ENCODE measurements around the gene NKX2-4. TPM values are rescaled to one million over a fixed set of nuclear protein-coding genes. Genes with fewer than 3 reads are reported as not detected.
"Not testable (repeated sequence)": the region's sequence is repeated elsewhere in the genome, so short reads cannot be mapped to it uniquely, and the experiment has no call there.

NKX2-4 gene
- polyA plus RNA-seq, 1 donor, result not detected

- DNase-seq, result no peak
- Histone ChIP-seq H3K27ac (ENCODE audit: low read length) (no peak overlapping the region), H3K36me3 (ENCODE audit: control insufficient read depth, insufficient read depth, low read length) (peaks cover 48% of the 10 kb centered on the region), H3K4me1 (ENCODE audit: control insufficient read depth, insufficient read depth, low read length) (no peaks in the 10 kb centered on the region), H3K9me3 (ENCODE audit: control insufficient read depth, low read depth, low read length) (no peaks in the 10 kb centered on the region), H3K4me3 (ENCODE audit: low read length) (no peak overlapping the region), H3K27me3 (ENCODE audit: control insufficient read depth, insufficient read depth, low read length) (no peaks in the 10 kb centered on the region)
- WGBS (ENCODE audit: insufficient coverage, low lambda C conversion rate), result no CpG with 5 or more reads among the region's 5 CpGs
Measured at GRCh38 chr20:21384308-21384892, 12.9 kb downstream of the NKX2-4 start.

DNA sequence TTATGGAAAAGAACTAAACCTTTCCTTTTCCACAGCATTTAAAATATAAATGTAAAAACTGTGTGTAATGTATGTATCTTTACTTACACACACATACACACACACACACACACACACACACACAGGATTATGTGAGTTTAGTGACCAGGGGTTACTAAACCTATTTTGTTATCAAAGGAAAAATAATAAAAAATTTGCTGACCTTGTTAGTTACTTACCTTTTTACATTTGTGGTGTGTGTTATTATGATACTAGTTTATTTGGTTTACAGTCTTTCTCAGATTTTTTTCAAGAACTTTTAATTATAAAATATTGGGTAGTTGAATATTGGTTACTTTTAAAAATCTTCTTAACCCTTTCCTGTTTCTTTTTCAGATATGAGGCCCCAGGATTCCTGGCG is 15.7 kb downstream of the NKX2-4 start:
- Histone ChIP-seq H3K27me3 (ENCODE audit: control insufficient read depth, insufficient read depth, low read length) (no peaks in the 10 kb centered on the region), H3K4me1 (ENCODE audit: control insufficient read depth, insufficient read depth, low read length) (no peaks in the 10 kb centered on the region), H3K27ac (ENCODE audit: low read length) (no peak overlapping the region), H3K36me3 (ENCODE audit: control insufficient read depth, insufficient read depth, low read length) (peaks cover 42% of the 10 kb centered on the region), H3K4me3 (ENCODE audit: low read length) (no peak overlapping the region), H3K9me3 (ENCODE audit: control insufficient read depth, low read depth, low read length) (no peaks in the 10 kb centered on the region)
- WGBS (ENCODE audit: insufficient coverage, low lambda C conversion rate), result no CpG with 5 or more reads among the region's 1 CpG
- DNase-seq, result no peak

- H3K4me1 ChIP-seq (ENCODE audit: control insufficient read depth, insufficient read depth, low read length), result no peaks in the 10 kb centered on the region
- H3K27me3 ChIP-seq (ENCODE audit: control insufficient read depth, insufficient read depth, low read length), result no peaks in the 10 kb centered on the region
- peaks cover 42% of the 10 kb centered on the region for H3K36me3 ChIP-seq (ENCODE audit: control insufficient read depth, insufficient read depth, low read length)
- WGBS (ENCODE audit: insufficient coverage, low lambda C conversion rate), result no CpG with 5 or more reads among the region's 2 CpGs
- no peak overlapping the region for H3K27ac ChIP-seq (ENCODE audit: low read length)
- H3K4me3 ChIP-seq (ENCODE audit: low read length), result no peak overlapping the region
- no peaks in the 10 kb centered on the region for H3K9me3 ChIP-seq (ENCODE audit: control insufficient read depth, low read depth, low read length)
- no peak for DNase-seq
Measured at GRCh38 chr20:21380711-21381110, 16.6 kb downstream of the NKX2-4 start.

GRCh38 chr20:21378259-21378658 is 19.1 kb downstream of the NKX2-4 start:
- 90% methylated on average over 1 of the region's 5 CpGs for WGBS (ENCODE audit: insufficient coverage, low lambda C conversion rate)
- Histone ChIP-seq H3K27me3 (ENCODE audit: control insufficient read depth, insufficient read depth, low read length) (no peaks in the 10 kb centered on the region), H3K36me3 (ENCODE audit: control insufficient read depth, insufficient read depth, low read length) (peaks cover 25% of the 10 kb centered on the region), H3K9me3 (ENCODE audit: control insufficient read depth, low read depth, low read length) (no peaks in the 10 kb centered on the region), H3K4me1 (ENCODE audit: control insufficient read depth, insufficient read depth, low read length) (no peaks in the 10 kb centered on the region), H3K4me3 (ENCODE audit: low read length) (no peak overlapping the region), H3K27ac (ENCODE audit: low read length) (no peak overlapping the region)
- no peak for DNase-seq

GRCh38 chr20:21377701-21378100 is 19.6 kb downstream of the NKX2-4 start:
- no peak for DNase-seq
- Histone ChIP-seq H3K27me3 (ENCODE audit: control insufficient read depth, insufficient read depth, low read length) (no peaks in the 10 kb centered on the region), H3K27ac (ENCODE audit: low read length) (no peak overlapping the region), H3K36me3 (ENCODE audit: control insufficient read depth, insufficient read depth, low read length) (peaks cover 24% of the 10 kb centered on the region), H3K4me1 (ENCODE audit: control insufficient read depth, insufficient read depth, low read length) (no peaks in the 10 kb centered on the region), H3K4me3 (ENCODE audit: low read length) (no peak overlapping the region), H3K9me3 (ENCODE audit: control insufficient read depth, low read depth, low read length) (no peaks in the 10 kb centered on the region)
- no CpG with 5 or more reads among the region's 9 CpGs for WGBS (ENCODE audit: insufficient coverage, low lambda C conversion rate)

DNA sequence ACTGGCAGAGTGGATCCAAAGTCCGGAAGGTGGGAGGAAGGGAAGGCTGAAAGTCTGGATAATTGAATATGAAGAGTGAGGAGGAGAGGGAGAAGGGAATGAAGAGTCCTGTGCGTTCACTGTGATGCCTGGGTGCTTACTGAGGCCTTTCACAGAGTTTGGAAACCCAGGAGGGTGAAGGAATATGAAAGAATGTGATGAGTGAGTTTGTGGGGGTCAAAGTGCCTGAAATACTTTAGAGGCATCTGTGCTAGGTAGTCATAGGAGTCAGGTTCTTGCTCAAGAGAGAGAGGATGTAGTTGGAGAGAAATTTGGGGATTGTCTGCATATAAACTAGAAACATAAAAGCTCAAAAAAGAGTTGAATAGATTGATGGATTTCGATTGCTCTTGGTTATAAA is 20.7 kb downstream of the NKX2-4 start:
- Histone ChIP-seq H3K4me3 (ENCODE audit: low read length) (no peak overlapping the region), H3K36me3 (ENCODE audit: control insufficient read depth, insufficient read depth, low read length) (peaks cover 17% of the 10 kb centered on the region), H3K4me1 (ENCODE audit: control insufficient read depth, insufficient read depth, low read length) (no peaks in the 10 kb centered on the region), H3K9me3 (ENCODE audit: control insufficient read depth, low read depth, low read length) (no peaks in the 10 kb centered on the region), H3K27ac (ENCODE audit: low read length) (no peak overlapping the region), H3K27me3 (ENCODE audit: control insufficient read depth, insufficient read depth, low read length) (no peaks in the 10 kb centered on the region)
- DNase-seq, result no peak
- 100% methylated on average over 2 of the region's 3 CpGs for WGBS (ENCODE audit: insufficient coverage, low lambda C conversion rate)

DNA sequence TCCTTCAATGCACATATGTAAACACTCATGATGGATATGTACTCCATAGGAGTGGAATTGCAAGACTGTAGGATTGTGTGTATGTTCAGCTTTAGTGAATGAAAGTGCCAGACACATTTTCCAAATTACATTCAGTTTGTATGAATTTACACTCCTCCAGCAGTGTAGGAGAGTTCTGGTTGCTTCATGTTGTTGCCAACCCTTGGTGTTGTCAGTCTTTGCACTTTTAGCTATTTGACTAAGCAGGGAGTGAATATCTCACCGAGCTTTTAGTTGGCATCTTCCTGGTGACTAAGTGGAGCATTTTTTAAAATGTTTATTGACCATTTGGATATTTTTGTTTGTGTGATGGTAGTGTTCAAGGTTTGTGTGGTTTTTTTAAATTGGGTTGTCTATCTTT is 23.9 kb downstream of the NKX2-4 start:
- no peaks in the 10 kb centered on the region for H3K27me3 ChIP-seq (ENCODE audit: control insufficient read depth, insufficient read depth, low read length)
- H3K27ac ChIP-seq (ENCODE audit: low read length), result no peak overlapping the region
- DNase-seq, result no peak
- H3K4me3 ChIP-seq (ENCODE audit: low read length), result no peak overlapping the region
- H3K36me3 ChIP-seq (ENCODE audit: control insufficient read depth, insufficient read depth, low read length), result peaks cover 20% of the 10 kb centered on the region
- no peaks in the 10 kb centered on the region for H3K9me3 ChIP-seq (ENCODE audit: control insufficient read depth, low read depth, low read length)
- no peaks in the 10 kb centered on the region for H3K4me1 ChIP-seq (ENCODE audit: control insufficient read depth, insufficient read depth, low read length)
- no CpG with 5 or more reads among the region's 1 CpG for WGBS (ENCODE audit: insufficient coverage, low lambda C conversion rate)

DNA sequence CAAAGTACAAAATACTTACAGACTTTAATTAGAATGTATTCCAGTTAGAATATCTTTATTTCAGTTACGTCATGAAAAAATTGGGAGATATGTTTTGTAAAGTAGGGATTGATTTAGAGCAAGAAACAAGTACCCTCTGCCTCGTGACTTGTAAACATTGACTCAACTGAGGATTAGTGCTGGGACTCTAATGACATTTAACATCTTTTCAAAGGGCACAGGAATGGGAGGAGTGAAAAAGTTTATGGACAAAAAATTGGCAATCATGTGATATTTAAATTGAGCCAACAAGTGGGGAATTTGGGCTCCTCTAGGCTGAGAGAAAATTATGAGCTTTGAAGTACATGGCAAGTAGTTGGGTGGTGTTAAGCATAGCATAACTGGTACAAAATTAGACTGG is 25.3 kb downstream of the NKX2-4 start:
- Histone ChIP-seq H3K4me1 (ENCODE audit: control insufficient read depth, insufficient read depth, low read length) (no peaks in the 10 kb centered on the region), H3K27me3 (ENCODE audit: control insufficient read depth, insufficient read depth, low read length) (no peaks in the 10 kb centered on the region), H3K36me3 (ENCODE audit: control insufficient read depth, insufficient read depth, low read length) (peaks cover 20% of the 10 kb centered on the region), H3K9me3 (ENCODE audit: control insufficient read depth, low read depth, low read length) (no peaks in the 10 kb centered on the region), H3K27ac (ENCODE audit: low read length) (no peak overlapping the region), H3K4me3 (ENCODE audit: low read length) (no peak overlapping the region)
- WGBS (ENCODE audit: insufficient coverage, low lambda C conversion rate), result 100% methylated on average over 1 of the region's 2 CpGs
- no peak for DNase-seq

- Histone ChIP-seq H3K4me3 (ENCODE audit: low read length) (no peak overlapping the region), H3K36me3 (ENCODE audit: control insufficient read depth, insufficient read depth, low read length) (peaks cover 19% of the 10 kb centered on the region), H3K9me3 (ENCODE audit: control insufficient read depth, low read depth, low read length) (no peaks in the 10 kb centered on the region), H3K27me3 (ENCODE audit: control insufficient read depth, insufficient read depth, low read length) (no peaks in the 10 kb centered on the region), H3K4me1 (ENCODE audit: control insufficient read depth, insufficient read depth, low read length) (no peaks in the 10 kb centered on the region), H3K27ac (ENCODE audit: low read length) (no peak overlapping the region)
- no peak for DNase-seq
- WGBS (ENCODE audit: insufficient coverage, low lambda C conversion rate), result no CpG with 5 or more reads among the region's 1 CpG
Measured at GRCh38 chr20:21371193-21371592, 26.1 kb downstream of the NKX2-4 start.

- Histone ChIP-seq H3K4me1 (ENCODE audit: control insufficient read depth, insufficient read depth, low read length) (no peaks in the 10 kb centered on the region), H3K4me3 (ENCODE audit: low read length) (no peak overlapping the region), H3K27ac (ENCODE audit: low read length) (no peak overlapping the region), H3K9me3 (ENCODE audit: control insufficient read depth, low read depth, low read length) (no peaks in the 10 kb centered on the region), H3K27me3 (ENCODE audit: control insufficient read depth, insufficient read depth, low read length) (no peaks in the 10 kb centered on the region), H3K36me3 (ENCODE audit: control insufficient read depth, insufficient read depth, low read length) (peaks cover 22% of the 10 kb centered on the region)
- WGBS (ENCODE audit: insufficient coverage, low lambda C conversion rate), result no CpG with 5 or more reads among the region's 2 CpGs
- no peak for DNase-seq
Measured at GRCh38 chr20:21368791-21369190, 28.5 kb downstream of the NKX2-4 start.

- no CpG with 5 or more reads among the region's 9 CpGs for WGBS (ENCODE audit: insufficient coverage, low lambda C conversion rate)
- H3K4me3 ChIP-seq (ENCODE audit: low read length); H3K4me1 ChIP-seq (ENCODE audit: control insufficient read depth, insufficient read depth, low read length); H3K27ac ChIP-seq (ENCODE audit: low read length); H3K9me3 ChIP-seq (ENCODE audit: control insufficient read depth, low read depth, low read length); H3K27me3 ChIP-seq (ENCODE audit: control insufficient read depth, insufficient read depth, low read length); DNase-seq: not testable (repeated sequence)
- peaks cover 33% of the 10 kb centered on the region for H3K36me3 ChIP-seq (ENCODE audit: control insufficient read depth, insufficient read depth, low read length)
Measured at GRCh38 chr20:21366273-21366672, 31.1 kb downstream of the NKX2-4 start.

Data from large intestine (tissue), 3 donors.